ENCODE results near the gene AP2S1.

DNA sequence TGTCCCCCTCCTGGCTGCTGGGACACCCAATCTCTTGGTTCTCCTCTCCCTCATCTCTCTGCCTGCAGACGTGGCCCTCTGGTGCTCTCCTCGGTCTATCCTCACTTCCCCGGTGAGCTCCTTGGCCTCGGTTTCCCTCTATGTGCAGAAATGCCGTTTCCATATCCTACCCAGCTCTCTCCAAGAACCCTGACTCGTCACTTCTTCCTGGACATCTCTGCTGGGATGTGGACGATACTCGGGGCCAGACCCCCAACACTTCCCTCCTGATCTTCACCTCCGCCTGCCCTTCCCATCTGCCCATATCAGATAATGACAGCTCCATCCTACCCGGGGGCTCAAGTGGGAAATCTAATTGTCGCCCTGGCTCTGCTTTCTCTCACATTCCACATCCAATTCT, 7.9 kb downstream of the AP2S1 start:
- TF ChIP-seq POLR2A (IDR thresholded peaks at IDR 0.05) = no peak
- TF ChIP-seq, protein P1, sequence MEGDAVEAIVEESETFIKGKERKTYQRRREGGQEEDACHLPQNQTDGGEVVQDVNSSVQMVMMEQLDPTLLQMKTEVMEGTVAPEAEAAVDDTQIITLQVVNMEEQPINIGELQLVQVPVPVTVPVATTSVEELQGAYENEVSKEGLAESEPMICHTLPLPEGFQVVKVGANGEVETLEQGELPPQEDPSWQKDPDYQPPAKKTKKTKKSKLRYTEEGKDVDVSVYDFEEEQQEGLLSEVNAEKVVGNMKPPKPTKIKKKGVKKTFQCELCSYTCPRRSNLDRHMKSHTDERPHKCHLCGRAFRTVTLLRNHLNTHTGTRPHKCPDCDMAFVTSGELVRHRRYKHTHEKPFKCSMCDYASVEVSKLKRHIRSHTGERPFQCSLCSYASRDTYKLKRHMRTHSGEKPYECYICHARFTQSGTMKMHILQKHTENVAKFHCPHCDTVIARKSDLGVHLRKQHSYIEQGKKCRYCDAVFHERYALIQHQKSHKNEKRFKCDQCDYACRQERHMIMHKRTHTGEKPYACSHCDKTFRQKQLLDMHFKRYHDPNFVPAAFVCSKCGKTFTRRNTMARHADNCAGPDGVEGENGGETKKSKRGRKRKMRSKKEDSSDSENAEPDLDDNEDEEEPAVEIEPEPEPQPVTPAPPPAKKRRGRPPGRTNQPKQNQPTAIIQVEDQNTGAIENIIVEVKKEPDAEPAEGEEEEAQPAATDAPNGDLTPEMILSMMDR (IDR thresholded peaks at IDR 0.05) = no peak

All from body of pancreas (tissue), 4 donors.